ENCODE results near the gene SUSD1.

SUSD1 gene

GRCh38 chr9:112091810-112092209, 83.3 kb downstream of the SUSD1 start:
- H3K27ac ChIP-seq: no peak overlapping the region
- peak; percentile 63 for TF ChIP-seq CTCF (conservative IDR thresholded peaks at IDR 0.05; ENCODE audit: low read depth)
- no peak for DNase-seq (ENCODE audit: low spot score)
- ChIA-PET POLR2A (ENCODE audit: low non-redundant PET) (no interaction called here), CTCF (no interaction called here)

GRCh38 chr9:112087506-112087905, 87.6 kb downstream of the SUSD1 start:
- ChIA-PET POLR2A (ENCODE audit: low non-redundant PET) (no interaction called here), CTCF (interaction anchor here (0.5 to 3.5 kb wide), 6 partner anchors 12 to 357 kb away, joined by 3 to 16 read pairs (median 3); no protein-coding TSS in a partner anchor)
- no peak for TF ChIP-seq CTCF (conservative IDR thresholded peaks at IDR 0.05; ENCODE audit: low read depth)
- H3K27ac ChIP-seq: no peak overlapping the region
- DNase-seq (ENCODE audit: low spot score): no peak

- DNase-seq (ENCODE audit: low spot score): peak; percentile 43
- ChIA-PET CTCF (interaction anchor here (0.5 to 3.5 kb wide), 7 partner anchors 11 to 396 kb away, joined by 3 to 16 read pairs (median 4); no protein-coding TSS in a partner anchor), POLR2A (ENCODE audit: low non-redundant PET) (no interaction called here)
- peak; percentile 60 for TF ChIP-seq CTCF (conservative IDR thresholded peaks at IDR 0.05; ENCODE audit: low read depth)
- no peak overlapping the region for H3K27ac ChIP-seq
Measured at GRCh38 chr9:112086627-112087026, 88.5 kb downstream of the SUSD1 start.

GRCh38 chr9:112084907-112085306, 90.2 kb downstream of the SUSD1 start:
- DNase-seq (ENCODE audit: low spot score): no peak
- ChIA-PET POLR2A (ENCODE audit: low non-redundant PET) (no interaction called here), CTCF (interaction anchor here (0.6 to 3.5 kb wide), 5 partner anchors 10 to 642 kb away, joined by 3 to 16 read pairs (median 3); no protein-coding TSS in a partner anchor)
- TF ChIP-seq CTCF (conservative IDR thresholded peaks at IDR 0.05; ENCODE audit: low read depth): no peak
- no peak overlapping the region for H3K27ac ChIP-seq

GRCh38 chr9:112084334-112084733, 90.8 kb downstream of the SUSD1 start:
- ChIA-PET POLR2A (ENCODE audit: low non-redundant PET) (no interaction called here), CTCF (interaction anchor here (0.6 to 3.5 kb wide), 5 partner anchors 9 to 224 kb away, joined by 3 to 16 read pairs (median 3); no protein-coding TSS in a partner anchor)
- no peak overlapping the region for H3K27ac ChIP-seq
- no peak for DNase-seq (ENCODE audit: low spot score)
- no peak for TF ChIP-seq CTCF (conservative IDR thresholded peaks at IDR 0.05; ENCODE audit: low read depth)

GRCh38 chr9:112081918-112082729, 93.0 kb downstream of the SUSD1 start:
- H3K27ac ChIP-seq: no peak overlapping the region
- DNase-seq (ENCODE audit: low spot score): no peak
- TF ChIP-seq CTCF (conservative IDR thresholded peaks at IDR 0.05; ENCODE audit: low read depth): no peak
- POLR2A ChIA-PET (ENCODE audit: low non-redundant PET): no interaction called here
- CTCF ChIA-PET: interaction anchor here (0.6 to 1.7 kb wide), 7 partner anchors 15 to 658 kb away, joined by 3 to 6 read pairs (median 4); no protein-coding TSS in a partner anchor
